Loucy (cell line): ENCODE results near the gene HTRA3.

Experiments used
- H2AFZ ChIP-seq: fragments of 200-600 bp; sonication (generic); 2 replicates; pipeline ENCODE4 v1.6.0; 2016; ENCODE audit warnings: antibody characterized with exemption, mild to moderate bottlenecking, low read length, moderate library complexity
- H3F3A ChIP-seq: fragments of 200-600 bp; 2 replicates; pipeline ENCODE4 v1.6.0; 2016; ENCODE audit warnings: antibody characterized with exemption, low read depth, mild to moderate bottlenecking
- H3K27me3 ChIP-seq: fragments of 200-600 bp; sonication (generic); 2 replicates; pipeline ENCODE4 v1.6.1; 2014; ENCODE audit warnings: low read length, mild to moderate bottlenecking; ENCODE audit not compliant: insufficient read depth, poor library complexity, severe bottlenecking
- H3K36me3 ChIP-seq: fragments of 200-600 bp; sonication (generic); 2 replicates; pipeline ENCODE4 v1.6.1; 2016; ENCODE audit warnings: low read length; ENCODE audit not compliant: insufficient read depth
- H3K4me1 ChIP-seq: fragments of 200-600 bp; sonication (generic); 2 replicates; pipeline ENCODE4 v1.5.1; 2014; ENCODE audit warnings: low read length, mild to moderate bottlenecking; ENCODE audit not compliant: insufficient read depth, poor library complexity, severe bottlenecking
- H3K4me2 ChIP-seq: fragments of 200-600 bp; sonication (generic); 2 replicates; pipeline ENCODE4 v1.6.0; 2014; ENCODE audit warnings: antibody characterized with exemption, low read length, low read depth, mild to moderate bottlenecking; ENCODE audit not compliant: poor library complexity, severe bottlenecking
- H3K4me3 ChIP-seq: fragments of 200-600 bp; sonication (generic); 2 replicates; pipeline ENCODE4 v1.5.1; 2014; ENCODE audit warnings: low read length, mild to moderate bottlenecking, mixed read lengths; ENCODE audit not compliant: poor library complexity, severe bottlenecking
- H3K79me2 ChIP-seq: fragments of 200-600 bp; sonication (generic); 2 replicates; pipeline ENCODE4 v1.6.1; 2014; ENCODE audit warnings: low read length; ENCODE audit not compliant: insufficient read depth
- H3K9ac ChIP-seq: fragments of 200-600 bp; sonication (generic); 2 replicates; pipeline ENCODE4 v1.6.0; 2014; ENCODE audit warnings: mild to moderate bottlenecking, low read depth, low read length, moderate library complexity; ENCODE audit not compliant: poor library complexity, severe bottlenecking
- H3K9me2 ChIP-seq: fragments of 200-600 bp; sonication (generic); replicated peaks from 2 replicates; pipeline ENCODE4 v1.6.1; 2016; ENCODE audit warnings: low read depth, low read length, mixed read lengths
- H3K9me3 ChIP-seq: fragments of 200-600 bp; sonication (generic); 2 replicates; pipeline ENCODE4 v1.6.1; 2014; ENCODE audit warnings: mild to moderate bottlenecking, antibody characterized with exemption, low read length, low read depth; ENCODE audit not compliant: insufficient read depth
- H4K20me1 ChIP-seq: fragments of 200-600 bp; sonication (generic); 2 replicates; pipeline ENCODE4 v1.6.0; 2014; ENCODE audit warnings: antibody characterized with exemption, low read length, mild to moderate bottlenecking; ENCODE audit not compliant: insufficient read depth, poor library complexity, severe bottlenecking
- CTCF ChIP-seq: fragments of 200-600 bp; sonication (generic); conservative IDR thresholded peaks from 2 replicates; pipeline ENCODE4 v1.5.1; 2014; ENCODE audit warnings: mild to moderate bottlenecking, antibody characterized with exemption, low read length
- EZH2phosphoT487 ChIP-seq: fragments of 200-600 bp; IDR thresholded peaks from 2 replicates; pipeline ENCODE4 v1.6.1; 2018; ENCODE audit warnings: antibody characterized with exemption, mild to moderate bottlenecking, moderate library complexity, borderline replicate concordance

The HTRA3 gene

GRCh38 chr4:8273450-8273849 is 3.9 kb downstream of the HTRA3 start:
- Histone ChIP-seq H3K9ac (no peak overlapping the region), H3K9me3 (no peaks in the 10 kb centered on the region), H3K9me2 (no peaks in the 10 kb centered on the region), H3K4me2 (no peak overlapping the region), H3K36me3 (no peaks in the 10 kb centered on the region), H3K27me3 (no peaks in the 10 kb centered on the region), H2AFZ (no peak overlapping the region), H3K4me3 (no peak overlapping the region), H4K20me1 (no peaks in the 10 kb centered on the region), H3K4me1 (no peaks in the 10 kb centered on the region), H3K79me2 (no peaks in the 10 kb centered on the region), H3F3A (no peaks in the 10 kb centered on the region)
- TF ChIP-seq CTCF (no peak), EZH2phosphoT487 (no peak)

GRCh38 chr4:8274066-8274652 is 4.6 kb downstream of the HTRA3 start:
- Histone ChIP-seq H3K9ac (no peak overlapping the region), H3K4me1 (no peaks in the 10 kb centered on the region), H3K27me3 (no peaks in the 10 kb centered on the region), H3F3A (no peaks in the 10 kb centered on the region), H3K4me2 (no peak overlapping the region), H3K9me3 (no peaks in the 10 kb centered on the region), H3K36me3 (no peaks in the 10 kb centered on the region), H2AFZ (no peak overlapping the region), H3K4me3 (no peak overlapping the region), H3K79me2 (no peaks in the 10 kb centered on the region), H3K9me2 (no peaks in the 10 kb centered on the region), H4K20me1 (no peaks in the 10 kb centered on the region)
- no peak for TF ChIP-seq EZH2phosphoT487
- TF ChIP-seq CTCF = no peak

GRCh38 chr4:8274765-8275547 is 5.4 kb downstream of the HTRA3 start:
- TF ChIP-seq CTCF (no peak), EZH2phosphoT487 (no peak)
- Histone ChIP-seq H3K79me2 (no peaks in the 10 kb centered on the region), H3K4me2 (no peak overlapping the region), H3K4me3 (no peak overlapping the region), H3F3A (no peaks in the 10 kb centered on the region), H3K9me3 (no peaks in the 10 kb centered on the region), H3K4me1 (no peaks in the 10 kb centered on the region), H3K9me2 (no peaks in the 10 kb centered on the region), H3K27me3 (no peaks in the 10 kb centered on the region), H2AFZ (no peak overlapping the region), H3K9ac (no peak overlapping the region), H4K20me1 (no peaks in the 10 kb centered on the region), H3K36me3 (no peaks in the 10 kb centered on the region)
